Measurements from ENCODE around the gene MAOB. TPM values are rescaled to one million over a fixed set of nuclear protein-coding genes. Genes with fewer than 3 reads are reported as not detected.
"Not testable (repeated sequence)": the region's sequence is repeated elsewhere in the genome, so short reads cannot be mapped to it uniquely, and the experiment has no call there.

MAOB gene
- 10 to 100 TPM; 69.7 to 98.1 TPM for total RNA-seq
- long read RNA-seq, transcript MAOB-201 (15 exons, 2,566 nt) = major isoform, 187 of 248 reads
- long read RNA-seq, partial matches to known transcripts = 22 of 248 reads
- long read RNA-seq, other reads (novel, unspliced or antisense) = 39 of 248 reads

DNA sequence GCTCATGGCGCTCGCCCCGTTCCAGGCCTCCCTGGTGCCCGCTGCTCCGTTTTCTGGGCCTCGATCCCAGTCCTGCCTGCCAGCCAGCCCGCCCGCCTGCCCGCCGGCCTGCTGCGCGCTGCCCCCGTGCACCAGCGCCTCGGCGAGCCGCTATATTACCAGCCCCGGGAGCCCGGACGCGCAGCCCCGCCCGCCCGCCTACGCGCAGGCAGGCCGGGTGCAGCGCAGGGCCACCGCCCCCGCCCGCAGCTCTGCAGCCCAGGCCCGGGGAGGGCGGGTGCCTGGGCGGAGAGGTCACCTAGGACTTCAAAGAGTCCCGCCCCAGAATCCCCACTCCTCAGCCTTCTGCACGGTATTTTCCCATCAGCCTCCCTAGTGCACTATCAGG is at the start of gene MAOB:
MAOB (minus strand) TSS at position 157 of the 388 bp plus-strand sequence; CDS start at position 6, 151 bp downstream.
- intact Hi-C loops (cut with DNase I) = no loop called here
- ATAC-seq = peak; percentile 91 to 96
- peak; percentile 54 for DNase-seq

DNA sequence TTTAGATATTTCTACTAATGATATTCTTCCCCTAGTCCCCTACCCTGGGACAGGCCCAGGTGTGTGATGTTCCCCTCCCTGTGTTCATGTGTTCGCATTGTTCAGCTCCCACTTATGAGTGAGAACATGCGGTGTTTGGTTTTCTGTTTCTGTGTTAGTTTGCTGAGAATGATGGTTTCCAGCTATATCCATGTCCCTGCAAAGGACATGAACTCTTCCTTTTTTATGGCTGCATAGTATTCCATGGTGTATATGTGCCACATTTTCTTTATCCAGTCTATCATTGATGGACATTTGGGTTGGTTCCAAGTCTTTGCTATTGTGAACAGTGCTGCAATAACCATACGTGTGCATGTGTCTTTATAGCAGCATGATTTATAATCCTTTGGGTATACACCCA is 39.8 kb upstream of the MAOB start:
- ATAC-seq; DNase-seq; intact Hi-C loops (cut with DNase I): not testable (repeated sequence)

- intact Hi-C loops (cut with DNase I); ATAC-seq; DNase-seq: not testable (repeated sequence)
Observed at GRCh38 chrX:43910772-43911171, 28.5 kb upstream of the MAOB start.

- intact Hi-C loops (cut with DNase I) = no loop called here
- DNase-seq (no peak), ATAC-seq (no peak)
Observed at GRCh38 chrX:43910012-43910411, 27.8 kb upstream of the MAOB start.

- intact Hi-C loops (cut with DNase I) = no loop called here
- DNase-seq (no peak), ATAC-seq (no peak)
Observed at GRCh38 chrX:43909141-43909540, 26.9 kb upstream of the MAOB start.

DNA sequence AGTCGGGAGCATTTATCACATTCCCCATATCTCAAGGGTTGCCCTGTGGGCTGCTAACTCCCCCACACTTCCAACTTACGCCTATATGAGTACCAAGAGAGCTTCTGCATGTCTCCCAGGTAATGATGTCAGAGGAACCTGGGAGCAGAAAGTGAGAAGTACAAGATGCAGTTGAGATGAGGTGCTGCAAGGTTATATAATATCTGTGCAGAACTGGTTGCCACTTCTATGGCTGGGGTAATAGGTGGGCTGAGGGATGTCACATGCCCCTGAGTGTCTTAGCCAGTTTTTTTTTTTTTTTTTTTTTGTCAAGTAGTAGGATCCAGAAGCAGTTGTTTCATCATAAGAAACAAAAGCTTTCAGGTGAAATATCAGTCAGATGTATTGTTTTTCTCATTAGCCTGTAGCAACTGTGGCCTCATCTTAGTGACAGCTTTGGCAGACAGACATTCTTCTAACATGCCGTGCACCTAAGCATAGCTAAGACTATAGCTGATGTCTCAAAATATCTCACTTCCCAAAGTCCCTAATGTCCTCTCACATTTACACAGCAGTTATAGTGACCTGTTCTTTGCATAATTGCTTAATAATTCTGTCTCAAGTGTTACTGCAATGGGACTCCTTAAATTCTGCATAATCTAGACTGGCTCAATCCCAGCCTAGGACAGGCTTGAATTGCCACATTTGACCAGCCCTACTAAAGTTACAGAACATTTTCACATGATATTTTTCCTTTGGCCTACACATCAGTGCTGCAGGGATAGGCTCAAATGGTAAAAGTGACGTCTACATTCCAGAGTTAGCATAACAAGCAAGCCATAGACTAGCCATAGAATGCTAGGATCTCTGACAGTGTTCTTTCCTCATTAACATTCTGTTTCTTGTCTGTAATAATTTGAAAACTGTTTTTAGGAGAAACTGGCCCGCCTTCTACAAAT is 17.9 kb upstream of the MAOB start:
- intact Hi-C loops (cut with DNase I) = no loop called here
- ATAC-seq = peak in 1 of 2 donors; percentile 59
- DNase-seq = no peak

GRCh38 chrX:43898406-43899035 is 16.3 kb upstream of the MAOB start:
- DNase-seq (no peak), ATAC-seq (no peak)
- intact Hi-C loops (cut with DNase I) = no loop called here

- intact Hi-C loops (cut with DNase I) = no loop called here
- no peak for ATAC-seq
- no peak for DNase-seq
Observed at GRCh38 chrX:43897290-43897689, 15.0 kb upstream of the MAOB start.

DNA sequence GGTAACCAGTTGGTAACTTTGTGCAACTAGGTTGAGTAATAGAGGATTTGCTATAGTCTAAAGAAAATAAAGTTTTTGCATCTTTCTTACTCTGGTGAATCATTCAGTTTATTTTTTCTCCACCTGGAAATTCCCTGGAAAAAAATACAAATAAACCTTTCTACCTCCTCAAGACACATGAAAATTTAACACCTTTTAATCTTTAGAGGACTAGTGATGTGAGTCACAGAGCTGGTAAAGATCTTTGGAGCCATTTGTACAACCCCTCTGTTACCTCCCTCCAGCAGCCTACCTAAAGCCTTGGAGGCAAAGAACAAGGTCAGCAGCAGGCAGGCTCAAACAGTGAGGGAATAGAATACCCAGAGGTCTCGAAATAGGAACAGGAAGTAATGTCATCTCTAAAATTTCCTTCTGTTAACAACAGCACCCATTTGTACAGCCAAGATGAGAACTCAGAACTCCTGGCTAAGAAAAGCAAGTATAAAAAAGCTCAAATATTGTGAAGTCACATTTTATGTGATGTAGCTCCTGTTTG is 10.2 kb upstream of the MAOB start:
- intact Hi-C loops (cut with DNase I) = no loop called here
- DNase-seq = no peak
- no peak for ATAC-seq

- DNase-seq (no peak), ATAC-seq (no peak)
- intact Hi-C loops (cut with DNase I) = no loop called here
Observed at GRCh38 chrX:43885617-43886016, 3.4 kb upstream of the MAOB start.

- peak; percentile 30 to 53 for ATAC-seq
- intact Hi-C loops (cut with DNase I) = no loop called here
- DNase-seq = peak; percentile 41
Observed at GRCh38 chrX:43881410-43882293, 598 bp downstream of the MAOB start.

DNA sequence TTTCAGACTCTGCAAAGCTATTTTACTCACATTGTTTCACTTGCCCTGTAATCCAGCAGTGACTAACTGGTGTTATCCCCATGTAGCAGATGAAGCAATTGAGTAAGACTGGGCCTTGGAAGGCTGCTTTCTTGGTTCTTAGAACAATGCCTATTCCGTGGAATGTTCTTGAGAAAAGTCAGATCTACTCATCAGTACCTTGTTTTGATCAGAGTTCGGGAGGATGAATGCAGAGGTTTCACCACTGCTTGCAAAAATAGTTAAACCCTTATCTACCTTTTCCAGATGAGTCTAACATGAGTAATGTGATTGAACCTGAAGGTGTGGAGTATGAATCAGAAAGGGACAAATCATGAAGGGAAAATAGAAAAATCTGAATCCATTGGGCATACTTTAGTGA is 1.8 kb downstream of the MAOB start:
- intact Hi-C loops (cut with DNase I) = no loop called here
- DNase-seq = no peak
- peak in 1 of 2 donors; percentile 8 for ATAC-seq

GRCh38 chrX:43878906-43879526 is 3.2 kb downstream of the MAOB start:
- ATAC-seq = peak; percentile 25 to 41
- no peak for DNase-seq
- intact Hi-C loops (cut with DNase I) = no loop called here

GRCh38 chrX:43876680-43877079 is 5.6 kb downstream of the MAOB start:
- no peak for ATAC-seq
- intact Hi-C loops (cut with DNase I) = no loop called here
- DNase-seq = no peak

- DNase-seq (peak; percentile 46), ATAC-seq (no peak)
- intact Hi-C loops (cut with DNase I) = no loop called here
Observed at GRCh38 chrX:43870758-43871419, 11.4 kb downstream of the MAOB start.

GRCh38 chrX:43870011-43870410 is 12.2 kb downstream of the MAOB start:
- no peak for DNase-seq
- intact Hi-C loops (cut with DNase I) = no loop called here
- ATAC-seq = peak; percentile 35 to 53

DNA sequence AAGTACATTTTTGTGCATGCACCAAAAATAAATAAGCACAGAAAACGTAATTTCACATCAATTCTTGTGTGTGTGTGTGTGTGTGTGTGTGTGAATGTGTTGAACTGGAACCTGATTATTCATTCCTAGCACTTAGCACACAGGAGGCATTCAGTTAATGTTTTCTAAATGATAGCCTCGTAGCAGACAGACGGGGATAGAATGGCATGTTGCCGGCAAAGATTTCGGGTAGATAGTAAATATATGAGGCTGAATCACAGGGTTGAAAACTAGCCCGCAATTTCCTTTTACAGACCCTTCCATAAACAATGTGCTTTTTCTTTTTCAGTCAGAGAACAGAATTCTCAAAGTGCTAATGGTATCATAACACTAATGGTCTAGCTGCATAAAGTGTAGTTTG is 13.5 kb downstream of the MAOB start:
- ATAC-seq (peak in 1 of 2 donors; percentile 33), DNase-seq (no peak)
- intact Hi-C loops (cut with DNase I) = no loop called here

GRCh38 chrX:43866423-43866822 is 15.8 kb downstream of the MAOB start:
- DNase-seq = no peak
- ATAC-seq = no peak
- intact Hi-C loops (cut with DNase I) = no loop called here

Measured in left cardiac atrium (tissue), 4 donors.